ENCODE data around the gene PGAP2.

GRCh38 chr11:3853899-3854659 is 45.7 kb downstream of the PGAP2 start:
- no peak for TF ChIP-seq REST (IDR thresholded peaks at IDR 0.05; ENCODE audit: insufficient read depth in 1 of 2, low read depth in 2 of 2, low read length in 2 of 2)
- TF ChIP-seq TAF1 (IDR thresholded peaks at IDR 0.05; ENCODE audit: borderline replicate concordance, insufficient read depth, low read length), result no peak

Measured in PFSK-1 (cell line).